ENCODE measurements around the gene MTHFD1. TPM values are rescaled to one million over a fixed set of nuclear protein-coding genes. Genes with fewer than 3 reads are reported as not detected.

The MTHFD1 gene
- total and polyA plus RNA-seq, 9 of the 15 experiments (the other 6 are each of a cell fraction or from before 2014, with no cell fraction given), result 66.7 to 158 (median 90.9) TPM

DNA sequence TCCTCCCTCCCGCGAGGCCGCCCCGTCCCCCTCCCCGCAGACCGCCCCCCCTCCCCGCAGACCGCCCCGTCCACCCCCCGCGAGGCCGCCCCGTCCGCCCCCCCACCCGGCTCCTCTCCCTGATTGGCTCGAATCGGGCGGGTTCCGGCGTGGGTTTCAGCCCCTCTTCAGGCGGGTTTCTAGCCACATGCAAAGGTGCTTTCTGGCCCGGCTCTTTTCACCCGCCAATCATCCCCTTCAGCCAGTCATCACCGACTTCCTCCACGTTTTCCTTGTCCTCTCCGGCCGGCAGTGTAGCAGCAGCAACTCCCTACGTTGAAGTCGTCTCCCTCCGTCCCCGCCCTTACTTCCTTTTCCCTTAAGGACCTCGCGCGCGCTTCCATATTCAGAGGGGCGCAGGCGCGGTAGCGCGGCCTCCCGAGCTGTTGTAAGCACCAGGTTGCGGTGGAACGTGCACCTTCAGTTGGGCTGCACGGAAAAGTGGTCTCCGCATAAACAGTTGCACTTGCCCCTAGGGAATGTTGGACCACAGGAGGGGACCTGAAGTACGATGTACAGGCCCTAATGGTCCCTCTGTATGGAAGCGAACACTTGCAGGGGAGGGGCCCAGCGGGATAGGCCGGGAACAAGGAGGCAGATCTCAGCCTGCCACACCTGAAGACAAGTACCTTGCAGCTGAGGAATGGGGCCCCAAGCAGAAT, 49.4 kb upstream of the MTHFD1 start (continued):
- TF ChIP-seq, protein P1, sequence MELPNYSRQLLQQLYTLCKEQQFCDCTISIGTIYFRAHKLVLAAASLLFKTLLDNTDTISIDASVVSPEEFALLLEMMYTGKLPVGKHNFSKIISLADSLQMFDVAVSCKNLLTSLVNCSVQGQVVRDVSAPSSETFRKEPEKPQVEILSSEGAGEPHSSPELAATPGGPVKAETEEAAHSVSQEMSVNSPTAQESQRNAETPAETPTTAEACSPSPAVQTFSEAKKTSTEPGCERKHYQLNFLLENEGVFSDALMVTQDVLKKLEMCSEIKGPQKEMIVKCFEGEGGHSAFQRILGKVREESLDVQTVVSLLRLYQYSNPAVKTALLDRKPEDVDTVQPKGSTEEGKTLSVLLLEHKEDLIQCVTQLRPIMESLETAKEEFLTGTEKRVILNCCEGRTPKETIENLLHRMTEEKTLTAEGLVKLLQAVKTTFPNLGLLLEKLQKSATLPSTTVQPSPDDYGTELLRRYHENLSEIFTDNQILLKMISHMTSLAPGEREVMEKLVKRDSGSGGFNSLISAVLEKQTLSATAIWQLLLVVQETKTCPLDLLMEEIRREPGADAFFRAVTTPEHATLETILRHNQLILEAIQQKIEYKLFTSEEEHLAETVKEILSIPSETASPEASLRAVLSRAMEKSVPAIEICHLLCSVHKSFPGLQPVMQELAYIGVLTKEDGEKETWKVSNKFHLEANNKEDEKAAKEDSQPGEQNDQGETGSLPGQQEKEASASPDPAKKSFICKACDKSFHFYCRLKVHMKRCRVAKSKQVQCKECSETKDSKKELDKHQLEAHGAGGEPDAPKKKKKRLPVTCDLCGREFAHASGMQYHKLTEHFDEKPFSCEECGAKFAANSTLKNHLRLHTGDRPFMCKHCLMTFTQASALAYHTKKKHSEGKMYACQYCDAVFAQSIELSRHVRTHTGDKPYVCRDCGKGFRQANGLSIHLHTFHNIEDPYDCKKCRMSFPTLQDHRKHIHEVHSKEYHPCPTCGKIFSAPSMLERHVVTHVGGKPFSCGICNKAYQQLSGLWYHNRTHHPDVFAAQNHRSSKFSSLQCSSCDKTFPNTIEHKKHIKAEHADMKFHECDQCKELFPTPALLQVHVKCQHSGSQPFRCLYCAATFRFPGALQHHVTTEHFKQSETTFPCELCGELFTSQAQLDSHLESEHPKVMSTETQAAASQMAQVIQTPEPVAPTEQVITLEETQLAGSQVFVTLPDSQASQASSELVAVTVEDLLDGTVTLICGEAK (IDR thresholded peaks at IDR 0.05), result peak; percentile 86
- TF ChIP-seq, protein P1 (CRISPR knock-in tag; IDR thresholded peaks at IDR 0.05), result no peak
- TF ChIP-seq BACH1 (tag; IDR thresholded peaks at IDR 0.05) (no peak), CREM (IDR thresholded peaks at IDR 0.05; ENCODE audit: low read depth) (peak; percentile 77), POLR2AphosphoS5 (IDR thresholded peaks at IDR 0.05; ENCODE audit: control insufficient read depth, insufficient read depth, low read depth, low read length) (peak; percentile 62; the same call in 1 of the 2 replicates), BHLHE40 (IDR thresholded peaks at IDR 0.05; ENCODE audit: low read length) (peak; percentile 43), ASH1L (IDR thresholded peaks at IDR 0.05; ENCODE audit: borderline replicate concordance, low read depth, partially characterized antibody) (peak; percentile 50), GABPB1 (CRISPR knock-in tag; IDR thresholded peaks at IDR 0.05) (peak; percentile 60; the same call in 1 of the 2 replicates), TAF1 (IDR thresholded peaks at IDR 0.05; ENCODE audit: control insufficient read depth, extremely low read depth, insufficient read depth, low read length, severe bottlenecking) (peak; percentile 44), CAMTA2 (CRISPR knock-in tag; conservative IDR thresholded peaks at IDR 0.05) (no peak), PHF8 (IDR thresholded peaks at IDR 0.05; ENCODE audit: borderline replicate concordance, low read length) (peak; percentile 65; the same call in 1 of the 2 replicates), LARP7 (IDR thresholded peaks at IDR 0.05) (no peak), ZNF24 (IDR thresholded peaks at IDR 0.05) (0 out of 2 replicates have a peak, but pooled peaks have one; percentile 10), ZNF780A (CRISPR knock-in tag; IDR thresholded peaks at IDR 0.05) (no peak), E2F3 (CRISPR knock-in tag; IDR thresholded peaks at IDR 0.05) (0 out of 2 replicates have a peak, but pooled peaks have one; percentile 37), ZNF589 (CRISPR knock-in tag; IDR thresholded peaks at IDR 0.05; ENCODE audit: low read depth) (no peak)
- TF ChIP-seq, protein P2, sequence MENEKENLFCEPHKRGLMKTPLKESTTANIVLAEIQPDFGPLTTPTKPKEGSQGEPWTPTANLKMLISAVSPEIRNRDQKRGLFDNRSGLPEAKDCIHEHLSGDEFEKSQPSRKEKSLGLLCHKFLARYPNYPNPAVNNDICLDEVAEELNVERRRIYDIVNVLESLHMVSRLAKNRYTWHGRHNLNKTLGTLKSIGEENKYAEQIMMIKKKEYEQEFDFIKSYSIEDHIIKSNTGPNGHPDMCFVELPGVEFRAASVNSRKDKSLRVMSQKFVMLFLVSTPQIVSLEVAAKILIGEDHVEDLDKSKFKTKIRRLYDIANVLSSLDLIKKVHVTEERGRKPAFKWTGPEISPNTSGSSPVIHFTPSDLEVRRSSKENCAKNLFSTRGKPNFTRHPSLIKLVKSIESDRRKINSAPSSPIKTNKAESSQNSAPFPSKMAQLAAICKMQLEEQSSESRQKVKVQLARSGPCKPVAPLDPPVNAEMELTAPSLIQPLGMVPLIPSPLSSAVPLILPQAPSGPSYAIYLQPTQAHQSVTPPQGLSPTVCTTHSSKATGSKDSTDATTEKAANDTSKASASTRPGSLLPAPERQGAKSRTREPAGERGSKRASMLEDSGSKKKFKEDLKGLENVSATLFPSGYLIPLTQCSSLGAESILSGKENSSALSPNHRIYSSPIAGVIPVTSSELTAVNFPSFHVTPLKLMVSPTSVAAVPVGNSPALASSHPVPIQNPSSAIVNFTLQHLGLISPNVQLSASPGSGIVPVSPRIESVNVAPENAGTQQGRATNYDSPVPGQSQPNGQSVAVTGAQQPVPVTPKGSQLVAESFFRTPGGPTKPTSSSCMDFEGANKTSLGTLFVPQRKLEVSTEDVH (IDR thresholded peaks at IDR 0.05; ENCODE audit: low read depth, partially characterized antibody), result peak; percentile 64
